Gastrocnemius medialis (tissue), 4 donors: ENCODE results near the gene FUT7. TPM values are rescaled to one million over a fixed set of nuclear protein-coding genes. Genes with fewer than 3 reads are reported as not detected.

Experiments
- ATAC-seq, 2 donors: fragments of 150-250 bp; one replicate each; pipeline ENCODE4 v1.9.1; 2016
- DNase-seq, 2 donors: peaks; one replicate each; pipeline ENCODE4 v3.0.0-alpha.2; 2019
- H3K27ac ChIP-seq, 4 donors: fragments of 200-600 bp; sonication (generic); 1 replicate in 1 of 4; 2 replicates in 3 of 4; pipeline ENCODE4 v1.5.1; 2016 to 2018; ENCODE audit warnings: mild to moderate bottlenecking in 2 of 4, moderate library complexity in 1 of 4
- H3K27me3 ChIP-seq, 3 donors: fragments of 200-600 bp; sonication (generic) in 2 of 3; 1 replicate in 1 of 3; 2 replicates in 2 of 3; pipeline versions ENCODE4 v1.5.1 to v1.6.0; 2016 to 2019; ENCODE audit warnings: mild to moderate bottlenecking in 1 of 3, moderate library complexity in 1 of 3
- H3K36me3 ChIP-seq, 2 donors: fragments of 200-600 bp; sonication (generic) in 1 of 2; one replicate each; pipeline ENCODE4 v1.5.1; 2017 to 2018
- H3K4me1 ChIP-seq, 2 donors: fragments of 200-600 bp; sonication (generic) in 1 of 2; one replicate each; pipeline ENCODE4 v1.5.1; 2016 to 2017; ENCODE audit warnings: mild to moderate bottlenecking in 2 of 2
- H3K4me3 ChIP-seq, 4 donors: fragments of 200-600 bp; sonication (generic) in 3 of 4; 1 replicate in 1 of 4; 2 replicates in 3 of 4; pipeline ENCODE4 v1.5.1; 2016 to 2019; ENCODE audit warnings: mild to moderate bottlenecking in 2 of 4
- H3K9me3 ChIP-seq, 3 donors: fragments of 200-600 bp; sonication (generic) in 2 of 3; 1 replicate in 1 of 3; 2 replicates in 2 of 3; pipeline ENCODE4 v1.5.1; 2016 to 2019
- POLR2A ChIP-seq, 2 donors: fragments of 450-650 bp; IDR thresholded peaks; one replicate each; pipeline ENCODE4 v1.6.1; 2017; ENCODE audit warnings: antibody characterized with exemption in 2 of 2, mild to moderate bottlenecking in 2 of 2, moderate library complexity in 2 of 2
- in situ Hi-C, 4 donors: fragments of 200-750 bp; cut with MboI; loops; one replicate each; pipeline versions ENCODE4 v1.15.0 to v1.8.0; 2017; ENCODE audit warnings: low sequenced_read_pairs in 4 of 4
- intact Hi-C: fragments of 100-400 bp; cut with DNase I; formaldehyde crosslinking; loops from one replicate; pipeline ENCODE4 v1.15.1; 2023; ENCODE audit warnings: low total_unique reads
- total RNA-seq, 4 donors: library from RNA; depleted of rRNA; stranded (reverse); fragments of >200 nt; gene quantifications; one replicate each; pipeline versions ENCODE4 v1.1.0 to v1.2.3, GENCODE V29; 2016
- TF ChIP-seq, protein P1 (sequence below), 5 experiments: fragments of 450-650 bp in 3 of 5; fragments of 200-600 bp in 2 of 5; sonication (generic) in 2 of 5; IDR thresholded peaks in 4 of 5; conservative IDR thresholded peaks in 1 of 5; 1 replicate in 4 of 5; 2 replicates in 1 of 5; pipeline ENCODE4 v1.5.1; 2016 to 2019; ENCODE audit warnings: antibody characterized with exemption in 5 of 5, mild to moderate bottlenecking in 3 of 5, moderate library complexity in 3 of 5

The FUT7 gene
- total RNA-seq, 4 donors from 2014 or later, result not detected

DNA sequence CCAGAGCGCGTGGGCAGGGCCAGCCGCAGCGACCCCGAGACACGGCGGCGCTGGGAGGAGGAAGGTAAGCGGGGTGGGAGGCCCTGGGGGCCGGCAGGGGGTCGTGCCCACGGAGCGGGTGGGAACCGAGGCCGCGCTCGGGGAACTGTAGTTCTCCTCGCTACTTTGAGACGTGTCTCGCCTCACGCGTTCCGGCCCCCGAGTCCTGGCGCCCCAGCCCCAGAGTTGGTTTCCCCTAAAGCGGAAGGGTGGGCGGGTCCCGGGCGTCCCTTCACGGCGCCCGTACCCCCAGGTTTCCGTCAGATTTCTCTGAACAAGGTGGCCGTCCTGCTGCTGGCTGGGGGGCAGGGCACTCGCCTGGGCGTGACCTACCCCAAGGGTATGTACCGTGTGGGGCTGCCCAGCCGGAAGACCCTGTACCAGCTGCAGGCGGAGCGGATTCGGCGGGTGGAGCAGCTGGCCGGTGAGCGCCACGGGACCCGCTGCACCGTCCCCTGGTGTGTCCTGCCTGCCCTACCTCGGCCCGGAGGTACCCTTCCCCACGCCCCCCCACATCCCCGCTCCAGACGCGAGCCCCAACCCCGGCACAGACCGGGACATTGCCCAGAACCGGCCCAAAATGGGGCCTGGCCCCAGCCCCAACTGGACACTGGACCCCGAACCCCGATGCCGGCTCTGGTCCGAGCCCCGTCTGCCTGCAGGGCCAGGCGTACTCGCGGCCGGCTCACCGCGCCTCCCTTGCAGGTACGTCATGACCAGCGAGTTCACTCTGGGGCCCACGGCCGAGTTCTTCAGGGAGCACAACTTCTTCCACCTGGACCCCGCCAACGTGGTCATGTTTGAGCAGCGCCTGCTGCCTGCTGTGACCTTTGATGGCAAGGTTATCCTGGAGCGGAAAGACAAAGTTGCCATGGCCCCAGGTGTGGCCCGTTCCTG, 46.1 kb upstream of the FUT7 start:
- peak overlapping the region in 1 of 4 donors; percentile 55 for H3K27ac ChIP-seq
- no peaks in the 10 kb centered on the region for H3K9me3 ChIP-seq
- intact Hi-C loops (no loop called here), in situ Hi-C loops (no loop called here)
- ATAC-seq (peak in 1 of 2 donors; percentile 2), DNase-seq (no peak)
- peaks cover 0 to 3% (median 0%) of the 10 kb centered on the region in 3 donors for H3K27me3 ChIP-seq
- TF ChIP-seq POLR2A (IDR thresholded peaks at IDR 0.05), result no peak
- TF ChIP-seq, protein P1, sequence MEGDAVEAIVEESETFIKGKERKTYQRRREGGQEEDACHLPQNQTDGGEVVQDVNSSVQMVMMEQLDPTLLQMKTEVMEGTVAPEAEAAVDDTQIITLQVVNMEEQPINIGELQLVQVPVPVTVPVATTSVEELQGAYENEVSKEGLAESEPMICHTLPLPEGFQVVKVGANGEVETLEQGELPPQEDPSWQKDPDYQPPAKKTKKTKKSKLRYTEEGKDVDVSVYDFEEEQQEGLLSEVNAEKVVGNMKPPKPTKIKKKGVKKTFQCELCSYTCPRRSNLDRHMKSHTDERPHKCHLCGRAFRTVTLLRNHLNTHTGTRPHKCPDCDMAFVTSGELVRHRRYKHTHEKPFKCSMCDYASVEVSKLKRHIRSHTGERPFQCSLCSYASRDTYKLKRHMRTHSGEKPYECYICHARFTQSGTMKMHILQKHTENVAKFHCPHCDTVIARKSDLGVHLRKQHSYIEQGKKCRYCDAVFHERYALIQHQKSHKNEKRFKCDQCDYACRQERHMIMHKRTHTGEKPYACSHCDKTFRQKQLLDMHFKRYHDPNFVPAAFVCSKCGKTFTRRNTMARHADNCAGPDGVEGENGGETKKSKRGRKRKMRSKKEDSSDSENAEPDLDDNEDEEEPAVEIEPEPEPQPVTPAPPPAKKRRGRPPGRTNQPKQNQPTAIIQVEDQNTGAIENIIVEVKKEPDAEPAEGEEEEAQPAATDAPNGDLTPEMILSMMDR (IDR thresholded peaks at IDR 0.05 in 4 of 5, conservative IDR thresholded peaks at IDR 0.05 in 1 of 5), result no peak
- H3K36me3 ChIP-seq, result no peaks in the 10 kb centered on the region
- H3K4me3 ChIP-seq, result peak overlapping the region; percentile 51 to 64 (median 56)
- H3K4me1 ChIP-seq, result peaks cover 0 to 12% of the 10 kb centered on the region in 2 donors

DNA sequence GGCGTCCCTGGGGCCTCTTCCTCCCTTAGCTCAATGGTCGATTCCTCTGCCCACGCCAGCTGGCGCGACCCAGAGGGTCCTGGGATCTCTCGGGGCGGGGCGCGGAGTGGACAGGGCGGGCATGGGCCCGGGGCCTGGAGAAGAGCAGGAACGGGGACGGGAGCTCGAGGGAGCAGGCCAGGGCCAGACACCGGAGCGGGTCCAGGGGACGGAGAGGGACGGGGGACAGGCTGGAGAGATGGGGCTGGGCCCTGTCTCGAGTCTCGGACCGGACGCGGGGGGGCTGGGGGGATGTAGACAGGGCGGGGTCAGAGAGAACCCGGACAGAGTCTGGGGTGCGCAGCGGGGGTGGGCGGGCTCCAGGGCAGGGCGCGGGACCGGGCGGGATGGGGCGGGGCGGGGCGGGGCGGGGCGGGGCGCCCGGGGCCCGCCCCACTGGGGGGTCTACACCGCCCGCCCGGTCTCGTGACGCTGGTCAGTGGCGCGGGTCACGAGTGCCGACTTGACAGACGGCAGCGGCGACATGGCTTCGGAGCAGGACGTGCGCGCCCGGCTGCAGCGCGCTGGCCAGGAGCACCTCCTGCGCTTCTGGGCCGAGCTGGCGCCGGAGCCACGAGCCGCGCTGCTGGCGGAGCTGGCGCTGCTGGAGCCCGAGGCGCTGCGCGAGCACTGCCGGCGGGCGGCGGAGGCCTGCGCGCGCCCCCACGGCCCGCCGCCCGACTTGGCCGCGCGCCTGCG, 45.3 kb upstream of the FUT7 start, which contains the start of gene UAP1L1:
Gene UAP1L1, plus strand, starts transcription at position 508 of the 738 bp plus-strand sequence. Its CDS starts 16 bp downstream, at position 524.
- Histone ChIP-seq H3K36me3 (no peaks in the 10 kb centered on the region), H3K4me3 (peak within 1 kb of the TSS; percentile 51 to 64 (median 56)), H3K27me3 (peaks cover 0 to 3% (median 0%) of the 10 kb centered on the region in 3 donors), H3K9me3 (no peaks in the 10 kb centered on the region), H3K27ac (peak within 1 kb of the TSS; percentile 54 to 55 (median 55)), H3K4me1 (peaks cover 0 to 12% of the 10 kb centered on the region in 2 donors)
- peak; percentile 37 to 70 for ATAC-seq
- in situ Hi-C loops (no loop called here), intact Hi-C loops (no loop called here)
- peak; percentile 58 for DNase-seq
- TF ChIP-seq POLR2A (IDR thresholded peaks at IDR 0.05), result peak; percentile 69 to 70
- TF ChIP-seq, protein P1 (IDR thresholded peaks at IDR 0.05 in 4 of 5, conservative IDR thresholded peaks at IDR 0.05 in 1 of 5), result no peak

DNA sequence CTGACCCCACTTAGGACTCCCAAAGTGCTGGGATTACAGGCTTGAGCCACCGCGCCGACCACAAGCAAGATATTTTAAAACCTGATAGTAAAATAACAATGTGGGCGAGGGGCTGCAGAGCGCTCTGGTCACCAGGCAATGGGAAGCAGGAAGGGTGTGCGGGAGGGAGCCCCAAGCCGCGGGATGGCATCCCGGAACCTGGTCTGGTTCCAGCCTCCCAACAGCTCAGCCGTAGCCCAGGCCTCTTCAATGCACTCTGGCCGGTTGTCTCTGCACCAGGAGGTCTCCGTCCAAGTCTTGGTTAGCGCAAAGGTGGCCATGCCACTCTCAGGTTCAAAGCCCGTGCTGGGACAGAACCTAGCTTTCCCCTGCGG, 44.7 kb upstream of the FUT7 start:
- TF ChIP-seq, protein P1 (IDR thresholded peaks at IDR 0.05 in 4 of 5, conservative IDR thresholded peaks at IDR 0.05 in 1 of 5), result no peak
- TF ChIP-seq POLR2A (IDR thresholded peaks at IDR 0.05), result no peak
- Histone ChIP-seq H3K4me3 (peak overlapping the region; percentile 51 to 64 (median 56)), H3K4me1 (peaks cover 0 to 12% of the 10 kb centered on the region in 2 donors), H3K9me3 (no peaks in the 10 kb centered on the region), H3K27ac (peak overlapping the region; percentile 51 to 55 (median 54)), H3K36me3 (no peaks in the 10 kb centered on the region), H3K27me3 (peaks cover 0 to 3% (median 0%) of the 10 kb centered on the region in 3 donors)
- intact Hi-C loops (no loop called here), in situ Hi-C loops (no loop called here)
- DNase-seq (no peak), ATAC-seq (no peak)

DNA sequence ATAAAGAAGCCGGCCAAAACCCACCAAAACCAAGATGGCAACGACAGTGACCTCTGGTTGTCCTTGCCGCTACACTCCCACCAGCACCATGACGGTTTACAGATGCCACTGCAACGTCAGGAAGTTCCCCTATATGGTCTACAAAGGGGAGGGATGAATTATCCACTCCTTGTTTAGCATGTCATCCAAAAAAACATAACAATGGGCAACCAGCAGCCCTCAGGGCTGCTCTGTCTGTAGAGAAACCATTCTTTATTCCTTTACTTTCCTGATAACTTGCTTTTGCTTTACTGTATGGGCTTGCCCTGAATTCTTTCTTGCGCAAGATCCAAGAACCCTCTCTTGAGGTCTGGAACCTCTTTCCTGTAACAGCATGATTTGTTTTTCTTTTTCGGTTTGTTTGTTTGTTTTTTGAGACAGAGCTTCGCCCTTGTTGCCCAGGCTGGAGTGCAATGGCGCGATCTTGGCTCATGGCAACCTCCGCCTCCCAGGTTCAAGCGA, 43.4 kb upstream of the FUT7 start:
- Histone ChIP-seq H3K4me3 (no peak overlapping the region), H3K27me3 (peaks cover 0 to 3% (median 0%) of the 10 kb centered on the region in 3 donors), H3K4me1 (peaks cover 9 to 20% of the 10 kb centered on the region in 2 donors), H3K36me3 (no peaks in the 10 kb centered on the region), H3K27ac (no peak overlapping the region), H3K9me3 (no peaks in the 10 kb centered on the region)
- no peak for TF ChIP-seq POLR2A (IDR thresholded peaks at IDR 0.05)
- TF ChIP-seq, protein P1 (IDR thresholded peaks at IDR 0.05 in 4 of 5, conservative IDR thresholded peaks at IDR 0.05 in 1 of 5), result no peak
- DNase-seq (no peak), ATAC-seq (no peak)
- intact Hi-C loops, result no loop called here
- in situ Hi-C loops, result no loop called here
